ENCODE data around the gene AASS.

- TF ChIP-seq, protein P1, sequence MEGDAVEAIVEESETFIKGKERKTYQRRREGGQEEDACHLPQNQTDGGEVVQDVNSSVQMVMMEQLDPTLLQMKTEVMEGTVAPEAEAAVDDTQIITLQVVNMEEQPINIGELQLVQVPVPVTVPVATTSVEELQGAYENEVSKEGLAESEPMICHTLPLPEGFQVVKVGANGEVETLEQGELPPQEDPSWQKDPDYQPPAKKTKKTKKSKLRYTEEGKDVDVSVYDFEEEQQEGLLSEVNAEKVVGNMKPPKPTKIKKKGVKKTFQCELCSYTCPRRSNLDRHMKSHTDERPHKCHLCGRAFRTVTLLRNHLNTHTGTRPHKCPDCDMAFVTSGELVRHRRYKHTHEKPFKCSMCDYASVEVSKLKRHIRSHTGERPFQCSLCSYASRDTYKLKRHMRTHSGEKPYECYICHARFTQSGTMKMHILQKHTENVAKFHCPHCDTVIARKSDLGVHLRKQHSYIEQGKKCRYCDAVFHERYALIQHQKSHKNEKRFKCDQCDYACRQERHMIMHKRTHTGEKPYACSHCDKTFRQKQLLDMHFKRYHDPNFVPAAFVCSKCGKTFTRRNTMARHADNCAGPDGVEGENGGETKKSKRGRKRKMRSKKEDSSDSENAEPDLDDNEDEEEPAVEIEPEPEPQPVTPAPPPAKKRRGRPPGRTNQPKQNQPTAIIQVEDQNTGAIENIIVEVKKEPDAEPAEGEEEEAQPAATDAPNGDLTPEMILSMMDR (IDR thresholded peaks at IDR 0.05): no peak
- TF ChIP-seq POLR2A (IDR thresholded peaks at IDR 0.05): no peak
These were observed 44.0 kb downstream of the AASS start for GRCh38 chr7:122100021-122100420.
